Amniotic epithelial cell (primary cell): ENCODE data around the gene MTFR1L.
"Not testable (repeated sequence)": the region's sequence is repeated elsewhere in the genome, so short reads cannot be mapped to it uniquely, and the experiment has no call there.

ENCODE experiments used
- DNase-seq: peaks from one replicate; pipeline ENCODE4 v3.0.0-alpha.2; 2010; ENCODE audit warnings: low read depth

MTFR1L gene

GRCh38 chr1:25829046-25829445 is 9.3 kb downstream of the MTFR1L start:
- no peak for DNase-seq

- no peak for DNase-seq
Observed at GRCh38 chr1:25831569-25832196, 11.9 kb downstream of the MTFR1L start.

DNA sequence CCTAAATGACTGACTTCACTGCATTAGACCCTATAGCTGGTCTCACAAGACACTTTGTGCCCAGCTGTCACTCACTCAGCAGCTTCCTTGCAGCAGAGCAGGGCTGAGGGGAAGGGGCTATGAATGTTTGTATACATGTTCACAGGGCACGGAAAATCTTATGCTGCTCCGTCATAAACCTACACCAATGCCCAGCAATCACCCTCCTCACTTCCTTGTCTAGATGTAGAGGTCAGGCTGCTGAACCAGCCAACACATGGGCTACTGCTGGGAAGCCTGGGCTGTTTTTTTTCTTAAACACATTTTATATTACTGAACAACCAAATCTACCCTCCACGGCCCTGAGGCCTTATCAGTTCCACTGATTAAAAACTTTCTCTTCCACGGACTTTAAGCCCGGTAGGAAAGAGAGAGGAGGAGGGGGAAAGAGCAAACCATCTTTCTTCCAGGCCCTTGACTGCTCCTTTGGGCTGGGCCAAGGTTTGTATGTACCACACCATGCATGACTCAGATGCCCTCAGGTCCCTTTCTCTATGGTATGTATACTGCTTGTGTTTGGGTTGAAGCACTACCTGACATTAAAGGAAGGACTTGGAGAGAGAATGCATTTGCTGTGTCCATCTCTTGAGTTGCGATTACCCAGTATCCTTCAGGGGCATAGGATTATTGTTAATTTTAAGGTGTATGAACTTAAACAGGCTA is 12.7 kb downstream of the MTFR1L start:
- DNase-seq, result no peak

DNA sequence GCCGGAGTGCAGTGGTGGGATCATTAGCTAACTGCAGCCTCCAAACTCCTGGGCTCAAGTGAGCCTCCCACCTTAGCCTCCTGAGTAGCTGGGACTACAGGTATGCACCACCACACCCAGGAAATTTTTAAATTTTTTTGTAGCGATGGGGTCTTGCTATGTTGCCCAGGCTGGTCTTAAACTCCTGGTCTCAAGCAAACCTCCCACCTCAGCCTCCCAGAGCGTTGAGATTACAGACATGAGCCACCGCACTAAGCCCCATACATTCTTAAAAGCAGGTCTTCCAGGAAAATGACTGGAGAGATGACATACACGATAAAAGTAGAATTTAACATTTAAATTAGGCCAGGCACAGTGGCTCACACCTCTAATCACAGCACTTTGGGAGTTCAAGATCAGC is 13.4 kb downstream of the MTFR1L start:
- DNase-seq, result no peak

DNA sequence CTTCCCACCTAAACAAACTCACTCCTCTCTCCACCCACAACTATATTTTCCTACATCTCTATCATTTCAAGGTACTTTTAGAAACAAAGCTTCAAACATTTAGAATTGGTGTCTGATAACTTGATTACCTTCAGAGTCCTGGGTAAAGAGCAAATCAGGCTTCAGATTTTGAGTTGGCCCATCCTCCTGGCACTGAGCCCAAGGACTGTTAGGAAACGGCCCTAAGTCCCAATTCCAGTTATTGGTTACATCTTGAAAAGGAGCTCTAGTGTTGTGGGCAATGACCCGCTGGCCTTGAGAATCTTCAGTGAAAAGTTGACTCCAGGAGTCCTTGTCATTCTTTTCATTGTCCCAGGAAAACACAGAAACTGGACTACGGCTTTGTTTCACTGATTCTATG is 15.1 kb downstream of the MTFR1L start:
- no peak for DNase-seq

DNA sequence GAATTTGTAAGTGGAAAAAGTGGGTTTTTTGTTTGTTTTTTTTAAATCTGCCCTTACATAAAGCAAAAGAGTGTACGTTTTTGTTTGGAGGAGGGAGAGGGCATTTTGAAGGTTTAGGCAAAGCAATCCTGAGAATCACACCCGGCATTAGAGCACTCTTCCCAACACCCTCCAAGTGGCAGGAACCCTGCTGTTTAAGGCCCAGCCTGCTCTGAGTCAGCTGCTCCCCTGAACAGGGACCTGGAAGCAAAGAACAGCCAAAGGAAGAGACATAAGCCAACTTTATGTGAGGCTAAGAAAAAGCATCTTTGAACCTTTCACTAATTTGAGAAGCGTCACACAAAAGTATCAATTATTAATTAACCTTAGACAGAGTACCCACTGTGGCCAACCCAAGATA is 16.9 kb downstream of the MTFR1L start:
- no peak for DNase-seq

DNA sequence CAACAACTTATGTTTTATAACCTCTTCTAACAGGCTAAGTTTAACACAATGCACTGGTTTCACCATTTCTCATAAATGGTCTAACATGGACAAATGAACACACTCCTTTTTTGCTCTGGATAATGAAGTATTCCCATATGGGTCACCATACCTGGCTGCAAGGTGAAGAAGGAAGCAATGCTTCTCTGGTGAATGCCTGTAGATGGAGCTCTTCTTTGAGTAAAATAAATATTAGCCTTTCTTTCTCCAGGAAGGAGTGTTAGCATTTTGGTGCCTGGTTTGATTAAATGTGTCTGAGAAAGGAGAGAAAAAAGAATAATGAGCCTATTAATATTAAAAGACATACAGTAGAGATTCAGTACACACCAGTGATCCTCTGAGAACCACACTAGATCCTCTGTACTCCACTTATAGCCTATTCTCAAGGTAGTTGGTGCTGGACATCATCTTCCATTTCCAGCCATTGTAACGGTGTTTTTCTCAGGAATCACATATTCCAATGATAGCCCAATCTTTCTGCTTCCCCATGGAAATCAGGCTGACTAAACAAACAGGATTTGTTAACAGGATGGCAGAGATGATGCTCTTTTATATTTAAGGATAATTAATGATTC is 17.6 kb downstream of the MTFR1L start:
- DNase-seq, result peak; percentile 24

- not testable (repeated sequence) for DNase-seq
Observed at GRCh38 chr1:25839808-25840207, 20.1 kb downstream of the MTFR1L start.

- DNase-seq, result no peak
Observed at GRCh38 chr1:25843483-25843882, 23.7 kb downstream of the MTFR1L start.

GRCh38 chr1:25844536-25845337 is 25.0 kb downstream of the MTFR1L start:
- no peak for DNase-seq

- DNase-seq, result no peak
Observed at GRCh38 chr1:25845664-25846063, 25.9 kb downstream of the MTFR1L start.

DNA sequence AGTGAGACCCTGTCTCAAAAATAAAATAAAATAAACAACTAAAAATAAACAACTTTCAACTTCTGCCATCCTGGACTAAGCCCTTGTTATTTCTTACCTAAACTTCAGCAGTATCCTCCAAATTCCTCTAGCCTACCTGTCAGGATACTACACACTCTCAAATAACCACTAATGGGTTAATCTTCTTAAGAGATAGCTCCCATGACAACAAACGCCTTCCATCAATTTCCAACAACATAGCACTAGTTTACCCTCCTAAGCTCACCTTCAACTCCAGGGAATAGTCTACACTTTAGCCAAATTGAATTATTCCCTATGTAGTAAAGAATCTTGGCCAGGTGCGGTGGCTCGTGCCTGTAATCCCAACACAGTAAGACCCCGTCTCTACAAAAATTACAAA is 28.2 kb downstream of the MTFR1L start:
- no peak for DNase-seq

DNA sequence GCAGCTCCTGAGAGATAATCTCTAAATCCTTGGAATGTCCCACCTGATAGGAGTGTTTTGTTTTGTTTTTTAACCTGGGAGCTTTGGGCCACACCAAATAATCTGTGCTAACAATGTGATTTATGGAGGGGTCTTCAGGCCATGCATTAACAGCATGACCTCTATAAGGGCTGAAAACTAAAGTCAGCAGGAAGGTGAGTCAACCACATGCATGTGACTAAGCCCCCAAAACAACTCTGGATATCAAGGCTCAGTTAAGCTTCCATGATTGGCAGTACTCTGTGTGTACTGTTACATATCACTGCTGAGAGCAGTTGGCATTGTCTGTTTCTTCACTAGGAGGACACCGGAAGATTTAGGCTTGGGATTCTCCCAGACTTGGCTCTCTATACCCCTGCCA is 28.8 kb downstream of the MTFR1L start:
- peak; percentile 64 for DNase-seq

DNA sequence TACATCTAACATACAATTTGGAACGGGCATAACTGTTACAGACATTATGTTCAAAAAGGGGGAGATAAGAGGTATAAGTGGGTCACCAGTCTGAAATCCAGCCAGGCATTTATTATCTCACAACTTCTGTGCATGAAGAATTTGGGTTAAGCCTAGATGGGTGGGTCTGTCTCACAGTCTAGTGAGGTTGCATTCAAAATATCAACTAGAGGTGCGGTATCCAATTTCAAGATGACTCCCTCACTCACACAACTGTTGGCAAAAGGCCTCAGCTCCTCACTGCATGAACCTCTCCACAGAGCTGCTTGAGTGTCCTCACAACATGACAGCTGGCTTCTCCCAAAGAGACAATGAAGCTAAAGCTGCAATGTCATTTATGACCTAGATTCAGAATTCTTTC is 34.8 kb downstream of the MTFR1L start:
- peak; percentile 10 for DNase-seq

DNA sequence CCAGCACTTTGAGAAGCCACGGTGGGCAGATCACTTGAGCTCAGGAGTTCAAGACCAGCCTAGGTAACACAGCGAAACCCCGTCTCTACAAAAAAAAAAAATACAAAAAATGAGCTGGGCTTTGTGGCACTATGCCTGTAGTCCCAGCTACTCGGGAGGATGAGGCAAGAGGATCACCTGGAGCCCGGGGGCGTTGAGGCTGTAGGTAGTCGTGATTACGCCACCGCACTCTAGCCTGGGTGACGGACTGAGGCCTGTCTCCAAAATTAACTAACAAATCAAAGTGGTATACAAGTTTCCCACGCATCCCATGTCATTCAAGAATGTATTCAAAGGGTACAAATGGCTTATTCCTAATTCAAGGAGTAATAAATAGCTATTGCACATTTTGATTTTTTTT is 37.1 kb downstream of the MTFR1L start:
- DNase-seq, result no peak

- DNase-seq, result no peak
Observed at GRCh38 chr1:25858494-25858893, 38.7 kb downstream of the MTFR1L start.

DNA sequence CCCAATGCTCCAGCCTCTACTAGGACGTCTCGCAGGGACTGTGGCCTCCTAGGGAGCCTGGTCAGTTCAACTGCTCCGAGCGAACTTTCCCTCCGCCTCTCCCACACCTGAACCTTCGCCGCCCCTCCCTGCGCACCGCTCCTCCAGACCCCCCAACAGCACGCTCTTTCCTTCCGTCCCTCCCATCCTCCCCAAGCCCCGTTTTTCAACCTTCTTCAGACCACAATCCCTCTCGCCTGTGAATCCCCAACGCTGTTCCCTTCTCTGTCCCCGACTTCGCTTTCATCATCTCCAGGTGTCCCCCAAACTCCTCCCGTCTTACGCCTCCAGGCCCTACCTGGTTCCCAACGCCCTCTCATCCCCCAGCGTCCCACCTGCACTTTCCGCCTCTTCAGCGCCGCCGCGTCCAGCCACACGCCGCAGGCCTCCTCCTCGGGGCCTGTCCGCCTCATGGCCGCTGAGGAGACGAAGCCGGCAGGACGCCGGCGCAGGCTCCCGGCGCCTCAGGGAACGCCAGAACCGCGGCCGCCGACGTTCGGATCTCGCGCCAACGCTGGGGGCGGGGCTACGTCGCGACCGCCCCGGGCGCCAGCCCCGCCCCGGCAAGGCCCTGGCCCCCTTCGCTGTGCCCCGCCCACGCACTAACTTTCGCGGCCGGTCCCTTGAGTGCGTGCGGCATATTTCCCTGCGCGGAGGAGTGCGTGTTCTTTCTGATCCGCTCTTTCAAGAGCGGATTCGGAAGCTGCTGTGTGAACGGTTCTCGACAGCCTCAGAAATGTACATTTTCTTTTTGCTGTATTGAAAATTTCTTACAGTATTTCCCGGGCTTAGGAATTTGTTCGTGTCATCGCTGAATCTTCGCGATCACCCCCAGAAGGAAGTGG is 39.4 kb downstream of the MTFR1L start, which contains the start of gene AUNIP:
AUNIP (minus strand) TSS at position 552 of the 884 bp plus-strand sequence; CDS start at position 452, 100 bp downstream.
- DNase-seq, result peak; percentile 84

DNA sequence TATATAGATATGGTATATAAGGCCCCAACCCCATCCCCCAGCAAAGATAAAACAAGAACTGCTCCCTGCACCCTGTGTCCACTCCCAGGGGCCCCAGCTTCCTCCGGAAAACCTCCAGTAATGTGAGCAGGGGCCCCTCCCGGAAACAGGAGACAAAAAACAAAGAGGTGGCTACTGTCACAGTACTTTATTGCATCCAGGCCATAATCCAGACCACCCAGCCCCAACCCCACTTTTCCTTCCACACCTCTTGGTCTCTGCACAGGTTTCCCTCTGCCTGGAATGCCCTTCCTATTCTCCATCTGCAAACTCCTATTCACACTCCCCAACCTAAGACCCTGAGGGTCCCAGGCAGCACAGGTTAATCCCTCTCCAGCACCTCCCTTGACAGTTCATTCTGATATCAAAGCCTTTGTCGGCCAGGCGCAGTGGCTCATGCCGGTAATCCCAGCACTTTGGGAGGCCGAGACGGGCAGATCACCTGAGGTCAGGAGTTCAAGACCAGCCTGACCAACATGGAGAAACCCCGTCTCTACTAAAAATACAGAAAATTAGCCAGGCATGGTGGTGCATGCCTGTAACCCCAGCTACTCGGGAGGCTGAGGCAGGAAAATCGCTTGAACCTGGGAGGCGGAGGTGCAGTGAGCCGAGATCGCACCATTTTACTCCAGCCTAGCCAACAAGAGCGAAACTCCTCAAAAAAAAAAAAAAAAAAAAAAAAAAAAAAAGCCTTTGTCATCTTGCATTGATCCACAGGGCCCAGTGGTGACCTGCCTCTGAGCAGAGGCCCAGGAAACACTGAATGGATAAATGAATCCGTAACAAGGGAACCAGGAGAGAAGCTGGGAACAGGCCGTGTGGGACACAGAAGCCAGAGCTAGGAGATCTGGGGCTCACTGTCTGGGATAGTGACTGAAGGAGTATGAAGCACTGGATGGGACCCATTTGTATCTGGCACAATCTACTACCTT is 41.8 kb downstream of the MTFR1L start:
- no peak for DNase-seq

- DNase-seq, result no peak
Observed at GRCh38 chr1:25862785-25863485, 43.2 kb downstream of the MTFR1L start.
